ENCODE results near the gene NCEH1. TPM values are rescaled to one million over a fixed set of nuclear protein-coding genes. Genes with fewer than 3 reads are reported as not detected.

The NCEH1 gene
- total and polyA plus RNA-seq, 2 of the 13 experiments (the other 11 are each of a cell fraction or from before 2014, with no cell fraction given) = 12.9 to 21.4 TPM

DNA sequence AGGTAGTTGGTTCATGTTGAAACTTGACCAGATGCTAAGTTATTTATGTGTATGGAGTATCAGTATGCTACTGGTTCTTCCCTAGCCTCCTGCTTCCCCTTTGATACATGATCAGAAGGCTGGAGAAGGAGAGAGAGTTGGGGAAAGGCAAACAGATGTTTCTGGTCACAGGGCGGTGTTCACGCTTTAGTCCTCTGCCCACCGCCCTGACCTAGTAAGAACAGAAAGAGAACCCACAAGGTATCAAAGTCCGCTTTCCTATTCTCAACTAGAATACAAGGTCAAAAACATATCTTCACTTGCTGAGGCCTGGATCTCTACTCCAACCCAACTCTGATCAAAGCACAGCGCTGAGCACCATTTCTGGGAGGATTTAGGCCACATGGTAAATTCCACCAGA lies 55.5 kb downstream of the NCEH1 start (continued):
- TF ChIP-seq SMAD1 (CRISPR knock-in tag; IDR thresholded peaks at IDR 0.05; ENCODE audit: borderline replicate concordance, low read depth) = no peak
- no peak for TF ChIP-seq GABPA (IDR thresholded peaks at IDR 0.05; ENCODE audit: low read depth, low read length)
- TF ChIP-seq GABPA (CRISPR knock-in tag; IDR thresholded peaks at IDR 0.05; ENCODE audit: low read depth) = no peak
- no peak for TF ChIP-seq EP300 (IDR thresholded peaks at IDR 0.05; ENCODE audit: low read depth in 2 of 2, low read length in 2 of 2)
- TF ChIP-seq EP300 (CRISPR knock-in tag; IDR thresholded peaks at IDR 0.05; ENCODE audit: borderline replicate concordance) = no peak
- TF ChIP-seq ZNF557 (CRISPR knock-in tag; IDR thresholded peaks at IDR 0.05) = no peak
- no peak for TF ChIP-seq ZNF235 (CRISPR knock-in tag; IDR thresholded peaks at IDR 0.05; ENCODE audit: borderline replicate concordance)

DNA sequence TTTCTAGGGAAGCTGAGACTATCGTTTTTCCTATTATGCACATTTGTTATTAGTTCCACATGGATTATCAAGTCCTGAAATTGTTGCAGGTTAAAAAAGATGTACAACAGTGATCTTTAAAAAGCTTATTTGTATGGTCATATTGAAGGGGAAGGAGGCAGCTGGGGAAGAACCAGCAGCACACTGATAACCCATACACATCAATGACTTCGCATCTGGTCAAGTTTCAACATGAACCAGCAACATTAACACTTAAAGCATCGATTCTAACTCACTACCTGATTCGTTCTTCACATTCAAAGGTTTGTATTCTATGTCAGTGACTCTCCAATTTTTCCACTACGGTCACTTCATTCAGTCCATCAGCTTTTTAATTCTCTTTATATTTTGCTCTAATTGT lies 56.4 kb downstream of the NCEH1 start:
- ChIA-PET POLR2A (no interaction called here), CTCF (ENCODE audit: low intra/inter-chr PET ratio, low total read pairs) (no interaction called here)
- intact Hi-C loops (cut with micrococcal nuclease; ENCODE audit: unreplicated experiment) (no loop called here), in situ Hi-C loops (cut with HindIII; ENCODE audit: extremely low pct_ligation_motif_present, low pct_unique_long_range_greater_than_20kb) (no loop called here)
- Histone ChIP-seq H3K79me2 (ENCODE audit: insufficient read depth, low read length) (no peaks in the 10 kb centered on the region), H3K9me3 (ENCODE audit: low read length) (no peaks in the 10 kb centered on the region), H3K4me2 (ENCODE audit: low read depth, low read length) (no peak overlapping the region), H2AFZ (ENCODE audit: low read length) (no peak overlapping the region), H3K27ac (ENCODE audit: extremely low read length, insufficient read depth, low read length) (no peak overlapping the region), H3K9ac (ENCODE audit: insufficient read depth, low read depth, low read length) (no peak overlapping the region), H3K27me3 (ENCODE audit: control insufficient read depth in 1 of 2, insufficient read depth in 2 of 2, low read length in 2 of 2) (no peaks in the 10 kb centered on the region), H3K36me3 (replicated peaks in 1 of 2; ENCODE audit: control insufficient read depth in 1 of 2, insufficient read depth in 2 of 2, low read length in 2 of 2) (no peaks in the 10 kb centered on the region), H4K20me1 (ENCODE audit: insufficient read depth, low read length) (0 out of 2 replicates have a peak, but pooled peaks cover 2% of the 10 kb centered on the region), H3K4me1 (ENCODE audit: insufficient read depth, low read length) (peaks cover 47% of the 10 kb centered on the region), H3K4me3 (replicated peaks in 1 of 3; ENCODE audit: insufficient read depth in 1 of 3, low read depth in 2 of 3, low read length in 3 of 3) (no peak overlapping the region)
- DNase-seq (ENCODE audit: low spot score) (no peak), ATAC-seq (no peak), FAIRE-seq (no peak)
- no TSS peak for BruUV-seq (replicated peaks)
- 91% methylated on average over 5 of the region's 5 CpGs for WGBS (ENCODE audit: low lambda C conversion rate)
- no peak for TF ChIP-seq ZKSCAN1 (IDR thresholded peaks at IDR 0.05; ENCODE audit: low read length)
- TF ChIP-seq ZNF17 (CRISPR knock-in tag; IDR thresholded peaks at IDR 0.05) = no peak
- no peak for TF ChIP-seq E2F5 (CRISPR knock-in tag; conservative IDR thresholded peaks at IDR 0.05)
- TF ChIP-seq THAP11 (CRISPR knock-in tag; IDR thresholded peaks at IDR 0.05) = no peak
- TF ChIP-seq, protein P1, sequence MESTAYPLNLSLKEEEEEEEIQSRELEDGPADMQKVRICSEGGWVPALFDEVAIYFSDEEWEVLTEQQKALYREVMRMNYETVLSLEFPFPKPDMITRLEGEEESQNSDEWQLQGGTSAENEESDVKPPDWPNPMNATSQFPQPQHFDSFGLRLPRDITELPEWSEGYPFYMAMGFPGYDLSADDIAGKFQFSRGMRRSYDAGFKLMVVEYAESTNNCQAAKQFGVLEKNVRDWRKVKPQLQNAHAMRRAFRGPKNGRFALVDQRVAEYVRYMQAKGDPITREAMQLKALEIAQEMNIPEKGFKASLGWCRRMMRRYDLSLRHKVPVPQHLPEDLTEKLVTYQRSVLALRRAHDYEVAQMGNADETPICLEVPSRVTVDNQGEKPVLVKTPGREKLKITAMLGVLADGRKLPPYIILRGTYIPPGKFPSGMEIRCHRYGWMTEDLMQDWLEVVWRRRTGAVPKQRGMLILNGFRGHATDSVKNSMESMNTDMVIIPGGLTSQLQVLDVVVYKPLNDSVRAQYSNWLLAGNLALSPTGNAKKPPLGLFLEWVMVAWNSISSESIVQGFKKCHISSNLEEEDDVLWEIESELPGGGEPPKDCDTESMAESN (CRISPR knock-in tag; conservative IDR thresholded peaks at IDR 0.05) = no peak
- no peak for TF ChIP-seq TAF1 (CRISPR knock-in tag; IDR thresholded peaks at IDR 0.05)
- no peak for TF ChIP-seq ASH2L (IDR thresholded peaks at IDR 0.05; ENCODE audit: insufficient read length, low read depth, low read length)
- TF ChIP-seq XRCC5 (optimal IDR thresholded peaks at IDR 0.05; ENCODE audit: low read length) = no peak
- TF ChIP-seq ZNF788 (CRISPR knock-in tag; IDR thresholded peaks at IDR 0.05; ENCODE audit: borderline replicate concordance) = no peak
- TF ChIP-seq NR2C2 (CRISPR knock-in tag; IDR thresholded peaks at IDR 0.05; ENCODE audit: borderline replicate concordance) = no peak
